ENCODE results near the gene ADAM19.

The ADAM19 gene

DNA sequence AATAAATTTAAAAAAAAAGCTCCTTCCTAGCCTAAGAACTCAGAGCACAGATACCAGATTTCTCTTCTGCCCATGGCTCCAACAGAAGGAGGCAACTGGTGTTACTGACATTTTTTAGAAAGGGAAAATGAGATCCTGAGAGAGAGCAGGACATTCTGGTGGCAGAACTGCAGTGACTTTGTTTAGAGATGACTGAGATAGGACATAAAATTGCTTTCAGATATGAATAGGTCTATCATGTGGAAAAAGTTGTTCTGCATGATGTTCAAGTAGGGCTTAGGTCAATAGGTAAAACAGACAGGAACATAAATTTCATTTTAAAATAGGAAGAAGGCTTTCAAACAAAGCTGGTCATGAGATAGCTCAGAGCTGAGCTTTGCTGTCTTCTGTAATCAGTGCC lies 66.0 kb downstream of the ADAM19 start:
- H3K4me2 ChIP-seq (ENCODE audit: insufficient read depth, low read length): no peak overlapping the region

GRCh38 chr5:157509093-157509492 lies 66.5 kb downstream of the ADAM19 start:
- H3K27ac ChIP-seq (ENCODE audit: low read length): no peak overlapping the region
- H3K27me3 ChIP-seq (ENCODE audit: insufficient read depth, low read length, poor library complexity): no peaks in the 10 kb centered on the region
- peaks cover 3% of the 10 kb centered on the region for H3K36me3 ChIP-seq (ENCODE audit: insufficient read depth, low read length)
- no peak for DNase-seq
- H4K20me1 ChIP-seq (ENCODE audit: insufficient read depth, low read length): no peaks in the 10 kb centered on the region
- no peaks in the 10 kb centered on the region for H3K79me2 ChIP-seq (ENCODE audit: insufficient read depth, low read length)
- H3K4me1 ChIP-seq (ENCODE audit: insufficient read depth, low read length): no peaks in the 10 kb centered on the region
- no peak overlapping the region for H3K9ac ChIP-seq (ENCODE audit: low read depth, low read length)
- ATAC-seq (ENCODE audit: insufficient read depth, low read depth): no peak
- no peak overlapping the region for H3K4me2 ChIP-seq (ENCODE audit: insufficient read depth, low read length)
- H3K9me3 ChIP-seq (ENCODE audit: insufficient read depth, low read length, severe bottlenecking): no peaks in the 10 kb centered on the region
- no peak for TF ChIP-seq EZH2 (IDR thresholded peaks at IDR 0.05; ENCODE audit: borderline replicate concordance, low read depth, low read length, severe bottlenecking)
- TF ChIP-seq, protein P1, sequence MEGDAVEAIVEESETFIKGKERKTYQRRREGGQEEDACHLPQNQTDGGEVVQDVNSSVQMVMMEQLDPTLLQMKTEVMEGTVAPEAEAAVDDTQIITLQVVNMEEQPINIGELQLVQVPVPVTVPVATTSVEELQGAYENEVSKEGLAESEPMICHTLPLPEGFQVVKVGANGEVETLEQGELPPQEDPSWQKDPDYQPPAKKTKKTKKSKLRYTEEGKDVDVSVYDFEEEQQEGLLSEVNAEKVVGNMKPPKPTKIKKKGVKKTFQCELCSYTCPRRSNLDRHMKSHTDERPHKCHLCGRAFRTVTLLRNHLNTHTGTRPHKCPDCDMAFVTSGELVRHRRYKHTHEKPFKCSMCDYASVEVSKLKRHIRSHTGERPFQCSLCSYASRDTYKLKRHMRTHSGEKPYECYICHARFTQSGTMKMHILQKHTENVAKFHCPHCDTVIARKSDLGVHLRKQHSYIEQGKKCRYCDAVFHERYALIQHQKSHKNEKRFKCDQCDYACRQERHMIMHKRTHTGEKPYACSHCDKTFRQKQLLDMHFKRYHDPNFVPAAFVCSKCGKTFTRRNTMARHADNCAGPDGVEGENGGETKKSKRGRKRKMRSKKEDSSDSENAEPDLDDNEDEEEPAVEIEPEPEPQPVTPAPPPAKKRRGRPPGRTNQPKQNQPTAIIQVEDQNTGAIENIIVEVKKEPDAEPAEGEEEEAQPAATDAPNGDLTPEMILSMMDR (IDR thresholded peaks at IDR 0.05; ENCODE audit: borderline replicate concordance, extremely low read depth, low read length, poor library complexity, severe bottlenecking): no peak
- no peak overlapping the region for H2AFZ ChIP-seq (ENCODE audit: low read depth, low read length)
- H3K4me3 ChIP-seq (ENCODE audit: low read depth in 1 of 2, low read length in 2 of 2): no peak overlapping the region

More for the DNA sequence above, 66.0 kb downstream of the ADAM19 start:
- peaks cover 3% of the 10 kb centered on the region for H3K36me3 ChIP-seq (ENCODE audit: insufficient read depth, low read length)
- no peaks in the 10 kb centered on the region for H3K79me2 ChIP-seq (ENCODE audit: insufficient read depth, low read length)
- no peaks in the 10 kb centered on the region for H3K4me1 ChIP-seq (ENCODE audit: insufficient read depth, low read length)
- ATAC-seq (ENCODE audit: insufficient read depth, low read depth): no peak
- no peaks in the 10 kb centered on the region for H3K9me3 ChIP-seq (ENCODE audit: insufficient read depth, low read length, severe bottlenecking)
- DNase-seq: no peak
- no peak overlapping the region for H2AFZ ChIP-seq (ENCODE audit: low read depth, low read length)
- TF ChIP-seq EZH2 (IDR thresholded peaks at IDR 0.05; ENCODE audit: borderline replicate concordance, low read depth, low read length, severe bottlenecking): no peak
- TF ChIP-seq, protein P1 (IDR thresholded peaks at IDR 0.05; ENCODE audit: borderline replicate concordance, extremely low read depth, low read length, poor library complexity, severe bottlenecking): no peak
- no peaks in the 10 kb centered on the region for H4K20me1 ChIP-seq (ENCODE audit: insufficient read depth, low read length)
- no peak overlapping the region for H3K4me3 ChIP-seq (ENCODE audit: low read depth in 1 of 2, low read length in 2 of 2)
- H3K27ac ChIP-seq (ENCODE audit: low read length): no peak overlapping the region
- no peak overlapping the region for H3K9ac ChIP-seq (ENCODE audit: low read depth, low read length)
- H3K27me3 ChIP-seq (ENCODE audit: insufficient read depth, low read length, poor library complexity): no peaks in the 10 kb centered on the region

GRCh38 chr5:157506981-157507780 lies 68.4 kb downstream of the ADAM19 start:
- H4K20me1 ChIP-seq (ENCODE audit: insufficient read depth, low read length): no peaks in the 10 kb centered on the region
- peaks cover 3% of the 10 kb centered on the region for H3K36me3 ChIP-seq (ENCODE audit: insufficient read depth, low read length)
- no peak overlapping the region for H3K27ac ChIP-seq (ENCODE audit: low read length)
- no peaks in the 10 kb centered on the region for H3K79me2 ChIP-seq (ENCODE audit: insufficient read depth, low read length)
- H3K4me3 ChIP-seq (ENCODE audit: low read depth in 1 of 2, low read length in 2 of 2): no peak overlapping the region
- TF ChIP-seq, protein P1 (IDR thresholded peaks at IDR 0.05; ENCODE audit: borderline replicate concordance, extremely low read depth, low read length, poor library complexity, severe bottlenecking): no peak
- no peak for TF ChIP-seq EZH2 (IDR thresholded peaks at IDR 0.05; ENCODE audit: borderline replicate concordance, low read depth, low read length, severe bottlenecking)
- no peak overlapping the region for H3K4me2 ChIP-seq (ENCODE audit: insufficient read depth, low read length)
- no peaks in the 10 kb centered on the region for H3K27me3 ChIP-seq (ENCODE audit: insufficient read depth, low read length, poor library complexity)
- no peaks in the 10 kb centered on the region; the same call in 1 of the 2 replicates for H3K4me1 ChIP-seq (ENCODE audit: insufficient read depth, low read length)
- no peak for DNase-seq
- no peak overlapping the region for H2AFZ ChIP-seq (ENCODE audit: low read depth, low read length)
- no peak for ATAC-seq (ENCODE audit: insufficient read depth, low read depth)
- H3K9me3 ChIP-seq (ENCODE audit: insufficient read depth, low read length, severe bottlenecking): no peaks in the 10 kb centered on the region
- H3K9ac ChIP-seq (ENCODE audit: low read depth, low read length): no peak overlapping the region

Measured in DND-41 (cell line).